ENCODE results near the gene PPP2R1B. TPM values are rescaled to one million over a fixed set of nuclear protein-coding genes. Genes with fewer than 3 reads are reported as not detected.
A peak's percentile ranks its signal among the peaks of the same experiment; 100 is the strongest.

Gene PPP2R1B
- 46.3 TPM for polyA plus RNA-seq (2012; ENCODE audit: insufficient read depth, insufficient read length)

GRCh38 chr11:111765984-111766833, at the start of gene PPP2R1B:
TSS of gene PPP2R1B (minus strand) at chr11:111766389. CDS start at chr11:111766361, 28 bp downstream.
- DNase-seq (ENCODE audit: low read depth, low spot score) = peak; percentile 32
- H3K4me3 ChIP-seq (ENCODE audit: low read length) = peak within 1 kb of the TSS; percentile 83

DNA sequence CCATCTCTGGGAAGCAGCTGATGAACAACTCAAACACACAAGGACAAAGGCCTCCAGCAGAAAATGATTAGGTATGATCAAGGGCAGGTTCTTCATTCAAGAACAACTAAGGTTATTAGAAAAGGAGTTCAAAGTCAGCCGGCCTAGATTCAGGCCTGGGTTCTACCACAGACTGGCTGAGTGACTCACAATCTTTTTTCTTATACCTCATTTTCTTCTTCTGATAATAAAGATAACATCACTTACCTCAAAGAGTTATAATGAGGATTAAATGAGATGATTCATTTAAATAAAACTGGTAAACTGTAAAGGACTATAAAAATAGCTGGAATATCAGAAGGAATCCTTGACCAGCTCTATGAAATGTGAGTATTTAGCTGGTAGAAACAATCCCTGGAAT, 49.3 kb upstream of the PPP2R1B start:
- no peak for DNase-seq (ENCODE audit: low read depth, low spot score)
- no peak overlapping the region for H3K4me3 ChIP-seq (ENCODE audit: low read length)

DNA sequence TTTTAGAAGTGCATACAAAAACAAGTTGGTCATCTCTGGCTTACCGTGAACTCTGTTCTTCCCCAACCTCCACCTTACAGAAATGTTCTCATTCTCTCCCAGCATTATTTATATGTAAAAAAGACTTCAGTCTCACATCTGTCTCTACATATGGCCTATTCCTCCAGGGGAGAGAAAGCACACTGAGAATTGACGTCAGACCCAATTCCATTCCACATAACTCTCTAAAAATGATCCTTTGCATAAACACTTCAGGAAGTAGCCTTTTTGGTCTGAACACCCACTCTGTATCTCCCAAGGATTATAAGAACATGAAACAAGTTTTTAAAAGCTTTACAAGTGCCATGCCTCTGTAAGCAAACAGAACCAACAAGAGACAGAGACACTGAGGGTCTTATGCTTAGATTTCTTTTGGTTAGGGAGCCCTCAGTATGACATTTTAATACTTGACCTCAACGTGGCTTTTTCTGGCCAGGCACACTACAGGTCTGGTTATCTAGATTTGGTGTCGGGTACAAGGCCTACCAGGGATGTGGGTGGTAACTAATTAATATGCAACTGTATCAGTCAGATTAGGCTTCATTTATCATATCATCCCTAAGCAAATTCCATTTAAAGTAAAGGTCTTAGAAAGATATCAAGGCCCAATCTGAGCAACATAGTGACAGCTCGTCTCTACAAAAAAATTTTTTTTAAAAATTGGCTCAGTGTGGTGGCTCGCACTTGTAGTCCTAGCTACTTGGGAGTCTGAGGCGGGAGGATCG, 48.5 kb upstream of the PPP2R1B start:
- H3K4me3 ChIP-seq (ENCODE audit: low read length) = no peak overlapping the region
- no peak for DNase-seq (ENCODE audit: low read depth, low spot score)

DNA sequence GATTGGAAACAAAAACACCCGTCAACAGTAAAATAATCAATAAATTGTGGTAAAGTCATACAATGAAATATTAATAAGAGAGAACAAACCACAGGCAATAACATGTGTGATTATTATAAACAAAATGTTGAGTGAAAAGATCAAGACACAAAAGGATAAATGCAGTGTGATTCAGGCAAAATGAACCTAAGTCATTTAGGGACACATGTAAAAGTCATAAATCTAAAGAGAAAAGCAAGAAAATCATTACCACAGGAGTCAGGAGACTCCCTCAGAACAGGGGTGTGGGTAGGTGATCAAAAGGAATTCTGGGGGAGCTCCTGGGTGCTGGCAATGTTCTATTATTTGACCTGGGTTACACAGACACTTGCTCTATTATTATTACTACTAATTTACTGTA, 47.9 kb upstream of the PPP2R1B start:
- no peak overlapping the region for H3K4me3 ChIP-seq (ENCODE audit: low read length)
- no peak for DNase-seq (ENCODE audit: low read depth, low spot score)

DNA sequence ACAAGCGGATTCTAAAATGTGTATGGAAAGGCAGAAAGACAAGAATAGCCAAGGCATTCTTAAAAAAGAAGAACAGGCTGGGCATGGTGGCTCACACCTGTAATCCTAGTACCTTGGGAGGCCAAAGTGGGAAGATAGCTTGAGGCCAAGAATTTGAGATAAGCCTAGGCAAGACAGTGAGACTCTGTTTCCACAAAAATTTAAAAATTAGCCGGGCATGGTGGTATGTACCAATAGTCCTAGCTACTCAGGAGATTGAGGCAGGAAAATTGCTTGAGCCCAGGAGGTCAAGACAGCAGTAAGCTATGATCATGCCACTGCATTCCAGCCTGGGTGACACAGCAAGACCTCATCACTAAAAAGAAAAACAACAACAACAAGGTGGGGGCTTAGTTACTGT, 46.0 kb upstream of the PPP2R1B start:
- H3K4me3 ChIP-seq (ENCODE audit: low read length) = no peak overlapping the region
- DNase-seq (ENCODE audit: low read depth, low spot score) = no peak

- no peak for DNase-seq (ENCODE audit: low read depth, low spot score)
- no peak overlapping the region for H3K4me3 ChIP-seq (ENCODE audit: low read length)
Measured at GRCh38 chr11:111811445-111811844, 45.3 kb upstream of the PPP2R1B start.

GRCh38 chr11:111808834-111809233, 42.6 kb upstream of the PPP2R1B start:
- no peak overlapping the region for H3K4me3 ChIP-seq (ENCODE audit: low read length)
- DNase-seq (ENCODE audit: low read depth, low spot score) = no peak

DNA sequence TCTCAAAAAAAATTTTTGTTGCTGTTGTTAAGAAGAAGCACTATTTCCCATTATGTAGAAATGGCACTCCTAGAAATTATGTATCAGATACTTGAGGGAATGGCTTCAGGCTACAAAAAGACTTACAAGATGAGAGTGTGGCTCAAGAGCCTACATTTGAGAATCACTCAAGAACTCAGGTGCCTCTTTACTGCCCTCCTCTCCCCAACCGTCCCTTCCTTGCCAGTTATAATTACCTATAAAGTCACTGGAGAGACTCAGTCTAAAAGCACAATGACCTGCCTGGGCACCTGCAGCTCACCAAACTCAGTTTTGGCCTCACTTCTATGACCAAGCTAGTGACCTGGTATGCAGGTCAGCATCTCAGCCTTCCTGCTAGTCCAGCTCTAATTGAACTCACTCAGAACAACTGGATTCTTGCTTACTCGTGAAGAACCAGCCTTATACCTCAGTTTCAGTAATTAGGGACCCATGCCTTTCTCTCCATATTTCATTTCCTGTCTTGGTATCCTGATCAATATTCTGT, 41.9 kb upstream of the PPP2R1B start:
- DNase-seq (ENCODE audit: low read depth, low spot score) = no peak
- no peak overlapping the region for H3K4me3 ChIP-seq (ENCODE audit: low read length)

DNA sequence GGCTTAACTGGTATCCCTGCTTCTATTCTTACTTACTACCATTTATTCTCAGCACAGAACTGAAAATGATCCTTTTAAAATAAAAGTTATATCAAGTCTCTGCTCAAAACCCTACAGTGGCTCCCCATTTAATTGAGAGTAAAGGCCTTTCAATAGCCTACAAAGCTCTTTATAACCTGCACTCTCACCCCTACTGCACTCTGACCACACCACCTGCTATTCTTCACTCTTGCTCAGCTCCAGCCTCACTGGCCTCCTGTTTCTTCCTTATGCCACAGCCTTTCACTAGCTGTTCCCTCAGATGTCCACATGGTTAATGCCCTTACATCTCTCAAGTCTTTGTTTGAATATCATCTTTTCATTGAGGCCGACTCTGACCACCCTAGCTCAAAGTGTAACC, 40.9 kb upstream of the PPP2R1B start:
- no peak for DNase-seq (ENCODE audit: low read depth, low spot score)
- H3K4me3 ChIP-seq (ENCODE audit: low read length) = no peak overlapping the region

- no peak overlapping the region for H3K4me3 ChIP-seq (ENCODE audit: low read length)
- no peak for DNase-seq (ENCODE audit: low read depth, low spot score)
Measured at GRCh38 chr11:111801135-111801534, 34.9 kb upstream of the PPP2R1B start.

DNA sequence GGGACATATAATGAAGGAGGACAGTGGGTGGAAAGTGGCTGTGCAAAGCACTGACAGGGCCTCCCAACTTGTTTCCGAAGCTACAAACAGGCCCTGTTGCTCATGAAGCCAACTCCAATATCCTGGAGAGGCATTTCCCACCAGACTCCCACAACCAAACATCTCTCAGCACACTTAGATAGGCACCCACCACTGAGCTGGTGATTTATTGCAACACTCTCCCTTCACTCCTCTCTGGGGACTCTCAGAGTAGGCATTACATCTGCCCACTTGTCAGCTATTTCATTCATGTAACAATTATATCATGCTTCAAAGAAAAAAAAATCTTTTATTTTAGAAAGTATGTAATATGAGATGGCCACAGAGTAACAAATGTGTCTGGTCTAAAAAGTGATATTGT, 32.1 kb upstream of the PPP2R1B start:
- no peak for DNase-seq (ENCODE audit: low read depth, low spot score)
- no peak overlapping the region for H3K4me3 ChIP-seq (ENCODE audit: low read length)

GRCh38 chr11:111797145-111797581, 31.0 kb upstream of the PPP2R1B start:
- H3K4me3 ChIP-seq (ENCODE audit: low read length) = no peak overlapping the region
- DNase-seq (ENCODE audit: low read depth, low spot score) = peak; percentile 35

- DNase-seq (ENCODE audit: low read depth, low spot score) = no peak
Measured at GRCh38 chr11:111796696-111797095, 30.5 kb upstream of the PPP2R1B start.

GRCh38 chr11:111795334-111795985, 29.3 kb upstream of the PPP2R1B start:
- H3K4me3 ChIP-seq (ENCODE audit: low read length) = no peak overlapping the region
- DNase-seq (ENCODE audit: low read depth, low spot score) = no peak

More at GRCh38 chr11:111796696-111797095, 30.5 kb upstream of the PPP2R1B start:
- H3K4me3 ChIP-seq (ENCODE audit: low read length) = no peak overlapping the region

- no peak for DNase-seq (ENCODE audit: low read depth, low spot score)
- no peak overlapping the region for H3K4me3 ChIP-seq (ENCODE audit: low read length)
Measured at GRCh38 chr11:111793863-111794262, 27.7 kb upstream of the PPP2R1B start.

DNA sequence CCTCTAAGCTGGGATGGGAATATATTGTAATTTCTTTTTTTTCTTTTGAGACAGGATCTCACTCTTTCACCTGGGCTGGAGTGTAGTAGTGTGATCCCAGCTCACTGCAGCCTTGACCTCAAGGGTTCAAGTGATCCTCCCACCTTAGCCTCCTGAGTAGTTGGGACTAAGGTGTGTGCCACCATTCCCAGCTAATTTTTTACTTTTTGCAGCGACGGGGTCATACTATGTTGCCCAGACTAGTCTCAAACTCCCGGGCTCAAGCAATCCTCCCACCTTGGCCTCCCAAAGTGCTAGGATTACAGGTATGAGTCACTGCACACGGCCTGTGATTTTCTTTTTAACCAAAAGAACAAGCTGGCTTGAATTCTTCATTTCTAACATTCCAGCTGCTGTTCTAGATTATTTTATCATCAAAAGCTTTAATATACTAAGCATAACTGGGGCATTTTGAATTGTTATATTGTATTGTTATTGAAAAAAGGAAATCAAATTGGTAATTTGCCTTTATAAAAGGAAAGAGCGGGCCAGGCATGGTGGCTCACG, 26.8 kb upstream of the PPP2R1B start:
- DNase-seq (ENCODE audit: low read depth, low spot score) = no peak

GRCh38 chr11:111792314-111792713, 26.1 kb upstream of the PPP2R1B start:
- no peak overlapping the region for H3K4me3 ChIP-seq (ENCODE audit: low read length)
- no peak for DNase-seq (ENCODE audit: low read depth, low spot score)

More for the DNA sequence above, 26.8 kb upstream of the PPP2R1B start:
- no peak overlapping the region for H3K4me3 ChIP-seq (ENCODE audit: low read length)

GRCh38 chr11:111788464-111788863, 22.3 kb upstream of the PPP2R1B start:
- H3K4me3 ChIP-seq (ENCODE audit: low read length) = no peak overlapping the region
- DNase-seq (ENCODE audit: low read depth, low spot score) = no peak

GRCh38 chr11:111788051-111788450, 21.9 kb upstream of the PPP2R1B start:
- no peak overlapping the region for H3K4me3 ChIP-seq (ENCODE audit: low read length)
- DNase-seq (ENCODE audit: low read depth, low spot score) = no peak

Measured in Jurkat, Clone E6-1 (cell line).